Progenitor cell of endocrine pancreas (in vitro differentiated cells): ENCODE data around the gene PALM2AKAP2. TPM values are rescaled to one million over a fixed set of nuclear protein-coding genes. Genes with fewer than 3 reads are reported as not detected.

Experiments used
- DNase-seq: peaks from one replicate; pipeline ENCODE4 v3.0.0; 2021; ENCODE audit warnings: low spot score; ENCODE audit not compliant: unreplicated experiment
- H3K27ac Mint-ChIP-seq: 2 replicates; pipeline ENCODE4 v1.8.0; 2021; ENCODE audit warnings: mild to moderate bottlenecking, moderate library complexity, mixed read lengths
- H3K27me3 Mint-ChIP-seq: 2 replicates; pipeline ENCODE4 v1.8.0; 2021; ENCODE audit warnings: mixed read lengths
- H3K36me3 Mint-ChIP-seq: 2 replicates; pipeline ENCODE4 v1.8.0; 2022; ENCODE audit warnings: mixed read lengths; ENCODE audit not compliant: insufficient read depth
- H3K4me1 Mint-ChIP-seq: 2 replicates; pipeline ENCODE4 v1.8.0; 2021; ENCODE audit warnings: low read depth, mixed read lengths
- H3K4me3 Mint-ChIP-seq: 2 replicates; pipeline ENCODE4 v1.8.0; 2021; ENCODE audit warnings: low read depth, mild to moderate bottlenecking, moderate library complexity, mixed read lengths
- H3K9me3 Mint-ChIP-seq: 2 replicates; pipeline ENCODE4 v1.8.0; 2021; ENCODE audit warnings: low read depth, mixed read lengths
- CTCF ChIP-seq: fragments of 200-600 bp; sonication (generic); IDR thresholded peaks from one replicate; pipeline ENCODE4 v1.5.0; 2021; ENCODE audit warnings: antibody characterized with exemption, mild to moderate bottlenecking; ENCODE audit not compliant: unreplicated experiment
- total RNA-seq: library from RNA; stranded (reverse); gene quantifications from 2 replicates; pipeline ENCODE4 v1.2.1, GENCODE V29; 2021

Gene PALM2AKAP2
- total RNA-seq, 1 donor from 2014 or later: 0.74 TPM

GRCh38 chr9:109781086-109781485 lies 1.1 kb downstream of the PALM2AKAP2 start:
- H3K36me3 Mint-ChIP-seq: no peaks in the 10 kb centered on the region
- DNase-seq: no peak
- H3K9me3 Mint-ChIP-seq: no peaks in the 10 kb centered on the region
- no peak overlapping the region for H3K27ac Mint-ChIP-seq
- TF ChIP-seq CTCF: no peak
- H3K27me3 Mint-ChIP-seq: peaks cover 75% of the 10 kb centered on the region
- H3K4me3 Mint-ChIP-seq: peak overlapping the region; percentile 69
- peaks cover 3% of the 10 kb centered on the region for H3K4me1 Mint-ChIP-seq

- Mint-ChIP-seq H3K9me3 (no peaks in the 10 kb centered on the region), H3K27ac (no peak overlapping the region), H3K4me1 (peaks cover 3% of the 10 kb centered on the region), H3K36me3 (no peaks in the 10 kb centered on the region), H3K27me3 (peaks cover 69% of the 10 kb centered on the region), H3K4me3 (no peak overlapping the region)
- no peak for TF ChIP-seq CTCF
- no peak for DNase-seq
Observed at GRCh38 chr9:109781541-109782197, 1.7 kb downstream of the PALM2AKAP2 start.

- Mint-ChIP-seq H3K27ac (no peak overlapping the region), H3K4me1 (peaks cover 16% of the 10 kb centered on the region), H3K4me3 (no peak overlapping the region), H3K27me3 (peaks cover 37% of the 10 kb centered on the region), H3K9me3 (no peaks in the 10 kb centered on the region), H3K36me3 (no peaks in the 10 kb centered on the region)
- DNase-seq: no peak
- no peak for TF ChIP-seq CTCF
Observed at GRCh38 chr9:109787735-109788134, 7.7 kb downstream of the PALM2AKAP2 start.

- DNase-seq: no peak
- H3K36me3 Mint-ChIP-seq: no peaks in the 10 kb centered on the region
- TF ChIP-seq CTCF: no peak
- no peak overlapping the region for H3K4me3 Mint-ChIP-seq
- H3K27me3 Mint-ChIP-seq: peaks cover 28% of the 10 kb centered on the region
- H3K4me1 Mint-ChIP-seq: peaks cover 17% of the 10 kb centered on the region
- no peak overlapping the region for H3K27ac Mint-ChIP-seq
- no peaks in the 10 kb centered on the region for H3K9me3 Mint-ChIP-seq
Observed at GRCh38 chr9:109789556-109789955, 9.6 kb downstream of the PALM2AKAP2 start.

GRCh38 chr9:109789971-109790370 lies 10.0 kb downstream of the PALM2AKAP2 start:
- no peak for DNase-seq
- H3K4me3 Mint-ChIP-seq: no peak overlapping the region
- H3K36me3 Mint-ChIP-seq: no peaks in the 10 kb centered on the region
- peaks cover 28% of the 10 kb centered on the region for H3K27me3 Mint-ChIP-seq
- no peaks in the 10 kb centered on the region for H3K9me3 Mint-ChIP-seq
- H3K27ac Mint-ChIP-seq: no peak overlapping the region
- peaks cover 17% of the 10 kb centered on the region for H3K4me1 Mint-ChIP-seq
- no peak for TF ChIP-seq CTCF
